GM12872 (cell line): ENCODE measurements around the gene BTG4.

ENCODE experiments used
- CTCF ChIP-seq: IDR thresholded peaks from 3 replicates; pipeline ENCODE4 v1.5.1; 2011; ENCODE audit warnings: low read depth, mild to moderate bottlenecking, low read length, moderate library complexity; ENCODE audit not compliant: insufficient read depth

Gene BTG4

DNA sequence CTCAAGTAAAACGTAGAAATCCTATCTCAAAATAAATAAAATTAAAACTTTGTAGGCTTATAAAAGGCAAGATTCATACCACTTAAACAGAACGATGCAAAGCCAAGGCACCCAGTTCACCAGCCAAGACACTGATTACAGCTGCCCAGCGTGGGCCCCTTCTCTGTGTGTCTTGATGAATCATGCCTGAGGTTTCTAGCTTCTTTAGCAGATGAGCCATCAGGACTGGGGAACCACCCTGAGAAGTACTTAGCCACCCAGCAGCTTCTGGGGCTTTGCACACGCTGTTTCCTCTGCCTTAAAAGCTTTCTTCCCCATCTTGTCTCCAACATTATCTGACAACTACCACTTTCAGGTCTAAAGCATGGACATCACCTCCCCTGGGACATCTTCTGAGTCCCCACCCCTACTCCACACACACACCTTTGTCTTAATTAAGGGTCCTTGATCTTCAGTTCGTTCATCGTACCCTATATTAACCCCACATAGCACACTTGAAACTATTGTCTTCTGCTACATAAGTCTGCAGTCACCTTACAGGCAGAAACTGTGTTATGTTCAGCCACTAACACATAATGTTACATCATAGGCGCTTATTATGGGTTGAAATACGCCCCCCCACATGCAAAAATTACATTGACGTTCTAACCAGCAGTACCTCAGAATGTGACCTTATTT is 19.6 kb upstream of the BTG4 start:
- TF ChIP-seq CTCF: no peak

- TF ChIP-seq CTCF: no peak
These were observed 18.9 kb upstream of the BTG4 start for GRCh38 chr11:111531136-111531535.

DNA sequence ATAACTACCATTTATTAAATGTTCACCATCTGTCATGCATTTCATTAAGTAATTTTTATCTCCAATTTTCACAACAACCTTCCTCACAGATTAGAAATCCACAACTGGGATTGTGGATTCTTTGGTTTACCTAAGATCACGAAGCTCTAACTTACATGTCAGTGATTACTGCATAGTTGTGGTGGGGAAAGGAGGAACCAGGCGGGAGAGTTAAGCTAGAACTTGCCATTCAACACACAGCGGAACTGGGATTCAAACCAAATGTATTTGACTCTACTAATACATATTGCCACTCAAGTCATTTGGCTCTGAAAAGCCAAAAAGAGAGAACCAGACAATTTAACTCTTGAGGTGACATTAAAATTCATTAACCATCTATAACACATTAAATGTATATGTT is 17.9 kb upstream of the BTG4 start:
- no peak for TF ChIP-seq CTCF

- TF ChIP-seq CTCF: no peak
These were observed 16.4 kb upstream of the BTG4 start for GRCh38 chr11:111528557-111528956.

GRCh38 chr11:111527279-111527678 is 15.1 kb upstream of the BTG4 start:
- no peak for TF ChIP-seq CTCF

DNA sequence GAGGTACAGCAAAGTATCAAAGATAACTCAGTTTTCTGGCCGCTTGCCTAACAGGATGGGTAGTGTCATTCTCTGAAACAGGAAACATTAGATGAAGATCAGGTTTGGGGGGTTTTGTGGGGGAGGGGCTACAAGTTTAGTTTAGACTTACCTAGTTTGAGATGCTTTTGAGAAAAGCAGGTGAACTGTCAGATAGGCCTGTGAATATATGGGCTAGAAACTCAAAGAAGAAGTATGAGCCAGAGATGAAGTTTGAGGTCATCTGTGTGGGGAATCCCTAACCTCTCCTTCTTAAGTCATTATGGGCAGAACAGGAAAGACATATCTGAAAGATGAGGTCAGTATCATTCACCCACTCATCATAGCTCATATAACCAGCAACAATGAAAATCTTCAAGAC is 14.3 kb upstream of the BTG4 start:
- no peak for TF ChIP-seq CTCF

DNA sequence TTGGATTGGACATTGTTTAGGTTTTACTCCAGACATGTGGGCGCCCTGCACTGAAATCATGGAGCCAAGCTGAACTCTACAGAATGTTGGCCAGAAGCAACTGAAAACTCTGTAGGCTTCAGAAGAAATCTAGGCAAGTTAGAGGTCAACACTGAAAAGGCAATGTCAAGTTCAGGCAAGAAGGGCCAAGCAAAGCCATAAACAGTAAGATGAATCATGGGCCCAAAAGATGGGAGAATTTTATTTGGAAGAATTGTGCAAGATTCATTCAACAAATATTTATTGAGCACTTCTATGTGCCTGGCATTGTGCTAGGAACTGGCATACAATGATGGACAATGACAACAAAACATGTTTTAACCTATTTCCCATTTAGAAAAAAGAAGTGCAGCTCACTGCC is 13.3 kb upstream of the BTG4 start:
- no peak for TF ChIP-seq CTCF
